ENCODE results near the gene SBK2. TPM values are rescaled to one million over a fixed set of nuclear protein-coding genes. Genes with fewer than 3 reads are reported as not detected.

SBK2 gene
- total and polyA plus RNA-seq, 9 of the 15 experiments (the other 6 are each of a cell fraction or from before 2014, with no cell fraction given): not detected

DNA sequence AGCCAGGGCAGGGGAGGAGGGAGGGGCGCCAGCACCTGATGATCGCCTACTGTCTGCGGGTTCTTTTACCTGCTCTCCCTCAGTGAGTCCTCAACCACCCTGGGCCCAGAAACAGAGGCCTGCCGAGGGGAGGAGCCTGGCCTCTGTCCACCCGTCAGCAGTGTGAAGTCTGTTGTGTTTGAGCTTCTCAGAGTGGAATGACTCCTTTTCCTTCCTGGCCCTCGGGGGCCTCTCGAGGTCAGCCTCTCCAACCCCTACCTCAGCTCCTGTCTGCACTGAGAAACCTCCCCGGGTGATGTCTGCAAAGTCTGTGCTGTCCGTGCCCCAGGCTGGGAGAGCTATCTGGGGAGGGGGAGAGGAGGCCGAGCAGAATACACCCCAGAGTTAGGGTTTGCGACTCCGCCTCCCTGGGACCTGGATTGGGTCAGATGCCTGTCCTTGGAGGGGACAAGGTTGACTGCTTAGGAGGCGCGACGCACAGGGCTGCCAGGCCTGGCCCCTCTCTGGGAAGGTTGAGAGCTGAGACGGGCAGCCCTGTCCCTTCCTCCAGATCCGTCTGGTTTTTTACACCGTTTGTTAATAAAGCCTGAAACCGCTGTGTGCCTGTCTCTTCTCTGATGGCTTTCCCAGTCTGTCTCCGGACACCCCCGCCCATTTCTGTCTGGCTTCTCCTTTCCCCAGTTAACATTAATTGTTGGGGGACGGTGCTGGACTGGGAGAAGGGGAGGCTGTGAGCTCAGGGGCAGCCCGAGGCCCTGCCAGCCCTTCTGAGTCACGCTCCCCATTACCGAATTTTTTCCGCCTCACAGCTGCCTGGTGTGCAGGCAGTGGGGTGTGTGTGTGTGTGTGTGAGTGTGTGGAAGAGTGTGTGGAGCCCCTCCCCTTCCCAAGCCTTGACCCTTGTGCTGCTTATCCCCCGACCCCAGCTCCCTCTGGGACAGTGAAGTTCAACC is 49.7 kb downstream of the SBK2 start (continued):
- TF ChIP-seq SAFB2 (IDR thresholded peaks at IDR 0.05; ENCODE audit: borderline replicate concordance, low read depth, low read length, severe bottlenecking): no peak
- no peak for TF ChIP-seq ZNF174 (CRISPR knock-in tag; IDR thresholded peaks at IDR 0.05)
- TF ChIP-seq NR3C1 (CRISPR knock-in tag; IDR thresholded peaks at IDR 0.05): no peak
- no peak for TF ChIP-seq ZNF436 (CRISPR knock-in tag; IDR thresholded peaks at IDR 0.05)
- TF ChIP-seq CTCF (IDR thresholded peaks at IDR 0.05 in 2 of 3, conservative IDR thresholded peaks at IDR 0.05 in 1 of 3; ENCODE audit: insufficient read depth in 2 of 3, low read depth in 1 of 3, low read length in 3 of 3): no peak
- TF ChIP-seq TRIM28 (IDR thresholded peaks at IDR 0.05): no peak
- TF ChIP-seq E2F6 (IDR thresholded peaks at IDR 0.05; ENCODE audit: borderline replicate concordance in 1 of 2, extremely low read depth in 1 of 2, insufficient read depth in 1 of 2, insufficient read length in 1 of 2, low read depth in 1 of 2, low read length in 1 of 2, poor library complexity in 1 of 2, severe bottlenecking in 1 of 2): no peak
- TF ChIP-seq ZNF263 (CRISPR knock-in tag; IDR thresholded peaks at IDR 0.05; ENCODE audit: borderline replicate concordance): no peak
- no peak for TF ChIP-seq BMI1 (IDR thresholded peaks at IDR 0.05; ENCODE audit: low read length)
- TF ChIP-seq CBFA2T3 (IDR thresholded peaks at IDR 0.05): no peak; the same call in 1 of the 2 replicates
- no peak for TF ChIP-seq MAFK (IDR thresholded peaks at IDR 0.05; ENCODE audit: low read length)
- TF ChIP-seq ZBTB8A (IDR thresholded peaks at IDR 0.05; ENCODE audit: partially characterized antibody): no peak
- TF ChIP-seq CREB3L1 (IDR thresholded peaks at IDR 0.05; ENCODE audit: borderline replicate concordance, low read depth): no peak
- no peak for TF ChIP-seq PHTF2 (CRISPR knock-in tag; IDR thresholded peaks at IDR 0.05)
- no peak for TF ChIP-seq YY1 (IDR thresholded peaks at IDR 0.05; ENCODE audit: borderline replicate concordance in 1 of 3, control insufficient read depth in 1 of 3, extremely low read depth in 1 of 3, insufficient read depth in 3 of 3, insufficient read length in 1 of 3, insufficient replicate concordance in 2 of 3, low read depth in 1 of 3, low read length in 2 of 3)
- peak in 1 of 2 experiments; percentile 52; a peak in 2 of 4 replicates for TF ChIP-seq MAZ (CRISPR knock-in tag; conservative IDR thresholded peaks at IDR 0.05 in 1 of 2, IDR thresholded peaks at IDR 0.05 in 1 of 2)
- TF ChIP-seq WHSC1 (IDR thresholded peaks at IDR 0.05; ENCODE audit: low read length): no peak
- TF ChIP-seq FOXO4 (CRISPR knock-in tag; IDR thresholded peaks at IDR 0.05): no peak
